Sigmoid colon (tissue), 7 donors: Measurements from ENCODE around the gene EMC9. TPM values are rescaled to one million over a fixed set of nuclear protein-coding genes. Genes with fewer than 3 reads are reported as not detected.

Experiments used
- DNase-seq: peaks from one replicate; pipeline ENCODE4 v3.0.0-alpha.2; 2019
- H3K27ac ChIP-seq, 4 donors: fragments of 200-600 bp; sonication (generic); one replicate each; pipeline ENCODE4 v1.5.1; 2016 to 2019; ENCODE audit warnings: mild to moderate bottlenecking in 1 of 4
- H3K27me3 ChIP-seq, 3 donors: fragments of 200-600 bp; sonication (generic); one replicate each; pipeline ENCODE4 v1.5.1; 2019; ENCODE audit warnings: mild to moderate bottlenecking in 1 of 3
- H3K36me3 ChIP-seq, 4 donors: fragments of 200-600 bp; sonication (generic); one replicate each; pipeline ENCODE4 v1.5.1; 2016 to 2019
- H3K4me1 ChIP-seq, 4 donors: fragments of 200-600 bp; sonication (generic); one replicate each; pipeline ENCODE4 v1.5.1; 2017 to 2019
- H3K4me3 ChIP-seq, 4 donors: fragments of 200-600 bp; sonication (generic); one replicate each; pipeline ENCODE4 v1.5.1; 2017 to 2019; ENCODE audit warnings: mild to moderate bottlenecking in 2 of 4, moderate library complexity in 1 of 4
- H3K9me3 ChIP-seq, 4 donors: fragments of 200-600 bp in 3 of 4; sonication (generic) in 3 of 4; one replicate each; pipeline versions ENCODE4 v1.5.1 to v1.6.1; 2013 to 2019
- EP300 ChIP-seq, 4 donors: sonication (generic); formaldehyde crosslinking; IDR thresholded peaks; one replicate each; pipeline ENCODE4 v1.6.1; 2017; ENCODE audit warnings: antibody characterized with exemption in 4 of 4
- POLR2A ChIP-seq, 2 donors: fragments of 450-650 bp; IDR thresholded peaks; one replicate each; pipeline ENCODE4 v1.6.1; 2016; ENCODE audit warnings: antibody characterized with exemption in 2 of 2, mild to moderate bottlenecking in 2 of 2, moderate library complexity in 2 of 2
- POLR2AphosphoS5 ChIP-seq, 4 donors: sonication (generic); formaldehyde crosslinking; IDR thresholded peaks; one replicate each; pipeline ENCODE4 v1.6.1; 2017; ENCODE audit warnings: antibody characterized with exemption in 4 of 4
- WGBS, 2 donors: extraction: QIAGEN DNeasy Blood & Tissue Kit; methylation state at CpG; one replicate each; pipeline ENCODE4 v1.1.7; 2013; 5-methylcytosine and 5-hydroxymethylcytosine counted together
- intact Hi-C: fragments of 100-400 bp; cut with DNase I; formaldehyde crosslinking; loops from one replicate; pipeline ENCODE4 v1.15.1; 2023
- polyA plus RNA-seq, 3 donors: library from polyadenylated mRNA; stranded (reverse); fragments of 200-250 nt; gene quantifications; one replicate each; pipeline ENCODE4 v1.2.3, GENCODE V29; 2013
- total RNA-seq, 4 donors: library from RNA; depleted of rRNA; stranded (reverse); fragments of >200 nt; gene quantifications; one replicate each; pipeline ENCODE4 v1.1.0, GENCODE V29; 2016
- TF ChIP-seq, protein P1 (sequence below), 4 experiments: fragments of 450-650 bp in 3 of 4; fragments of 200-600 bp in 1 of 4; IDR thresholded peaks; one replicate each; pipeline ENCODE4 v1.5.1; 2016 to 2019; ENCODE audit warnings: antibody characterized with exemption in 4 of 4, mild to moderate bottlenecking in 3 of 4, moderate library complexity in 2 of 4
- donor health status: healthy with polysubstance abuse.
- donor health status: Bipolar disorder and iron deficiency.
- donor health status: healthy.

EMC9 gene
- total and polyA plus RNA-seq, 7 donors: 5.0 to 37.2 (median 20.6) TPM

DNA sequence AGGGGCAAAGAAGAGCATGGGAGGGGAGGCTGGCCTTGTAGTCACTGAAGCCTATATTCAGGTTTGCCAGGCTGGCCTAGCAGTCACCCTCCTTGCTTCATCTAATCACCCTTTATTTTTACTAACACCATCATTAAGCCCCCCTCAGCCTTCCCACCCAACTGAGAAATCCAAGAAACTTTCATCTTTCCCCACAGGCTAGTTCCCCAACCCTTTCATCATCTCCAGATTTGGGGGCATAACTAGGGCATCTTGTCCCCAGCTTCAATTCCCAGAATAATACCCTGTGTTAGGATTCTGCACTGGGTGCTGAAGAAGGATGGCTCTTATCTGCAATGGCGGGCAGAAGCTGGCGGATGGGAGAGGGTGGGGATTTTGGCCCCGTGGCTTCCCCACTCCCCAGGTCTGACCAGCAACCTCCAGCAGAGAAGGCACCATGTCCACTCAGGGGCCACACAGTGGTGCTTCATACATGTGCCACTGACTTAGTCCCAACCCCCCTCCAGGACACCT lies 40.4 kb downstream of the EMC9 start:
- no peak overlapping the region for H3K27ac ChIP-seq
- no peak for DNase-seq
- intact Hi-C loops: no loop called here
- no peaks in the 10 kb centered on the region for H3K4me1 ChIP-seq
- no peaks in the 10 kb centered on the region for H3K9me3 ChIP-seq
- H3K36me3 ChIP-seq: peaks cover 0 to 12% (median 0%) of the 10 kb centered on the region in 4 donors
- TF ChIP-seq POLR2AphosphoS5 (IDR thresholded peaks at IDR 0.05) (no peak), EP300 (IDR thresholded peaks at IDR 0.05) (no peak), POLR2A (IDR thresholded peaks at IDR 0.05) (no peak)
- TF ChIP-seq, protein P1, sequence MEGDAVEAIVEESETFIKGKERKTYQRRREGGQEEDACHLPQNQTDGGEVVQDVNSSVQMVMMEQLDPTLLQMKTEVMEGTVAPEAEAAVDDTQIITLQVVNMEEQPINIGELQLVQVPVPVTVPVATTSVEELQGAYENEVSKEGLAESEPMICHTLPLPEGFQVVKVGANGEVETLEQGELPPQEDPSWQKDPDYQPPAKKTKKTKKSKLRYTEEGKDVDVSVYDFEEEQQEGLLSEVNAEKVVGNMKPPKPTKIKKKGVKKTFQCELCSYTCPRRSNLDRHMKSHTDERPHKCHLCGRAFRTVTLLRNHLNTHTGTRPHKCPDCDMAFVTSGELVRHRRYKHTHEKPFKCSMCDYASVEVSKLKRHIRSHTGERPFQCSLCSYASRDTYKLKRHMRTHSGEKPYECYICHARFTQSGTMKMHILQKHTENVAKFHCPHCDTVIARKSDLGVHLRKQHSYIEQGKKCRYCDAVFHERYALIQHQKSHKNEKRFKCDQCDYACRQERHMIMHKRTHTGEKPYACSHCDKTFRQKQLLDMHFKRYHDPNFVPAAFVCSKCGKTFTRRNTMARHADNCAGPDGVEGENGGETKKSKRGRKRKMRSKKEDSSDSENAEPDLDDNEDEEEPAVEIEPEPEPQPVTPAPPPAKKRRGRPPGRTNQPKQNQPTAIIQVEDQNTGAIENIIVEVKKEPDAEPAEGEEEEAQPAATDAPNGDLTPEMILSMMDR (IDR thresholded peaks at IDR 0.05): no peak
- WGBS, 2 donors: 95 to 96% methylated on average over 3 of the region's 3 CpGs
- no peak overlapping the region for H3K4me3 ChIP-seq
- no peaks in the 10 kb centered on the region for H3K27me3 ChIP-seq

GRCh38 chr14:24100197-24100981 lies 41.0 kb downstream of the EMC9 start:
- Histone ChIP-seq H3K4me3 (no peak overlapping the region), H3K36me3 (peaks cover 0 to 12% (median 0%) of the 10 kb centered on the region in 4 donors), H3K4me1 (peaks cover 0 to 2% (median under 1%) of the 10 kb centered on the region in 4 donors), H3K27ac (no peak overlapping the region), H3K27me3 (no peaks in the 10 kb centered on the region), H3K9me3 (no peaks in the 10 kb centered on the region)
- DNase-seq: no peak
- WGBS, 2 donors: 85 to 89% methylated on average over 4 of the region's 4 CpGs
- intact Hi-C loops: no loop called here
- no peak for TF ChIP-seq EP300 (IDR thresholded peaks at IDR 0.05)
- no peak for TF ChIP-seq POLR2AphosphoS5 (IDR thresholded peaks at IDR 0.05)
- no peak for TF ChIP-seq POLR2A (IDR thresholded peaks at IDR 0.05)
- TF ChIP-seq, protein P1 (IDR thresholded peaks at IDR 0.05): no peak

DNA sequence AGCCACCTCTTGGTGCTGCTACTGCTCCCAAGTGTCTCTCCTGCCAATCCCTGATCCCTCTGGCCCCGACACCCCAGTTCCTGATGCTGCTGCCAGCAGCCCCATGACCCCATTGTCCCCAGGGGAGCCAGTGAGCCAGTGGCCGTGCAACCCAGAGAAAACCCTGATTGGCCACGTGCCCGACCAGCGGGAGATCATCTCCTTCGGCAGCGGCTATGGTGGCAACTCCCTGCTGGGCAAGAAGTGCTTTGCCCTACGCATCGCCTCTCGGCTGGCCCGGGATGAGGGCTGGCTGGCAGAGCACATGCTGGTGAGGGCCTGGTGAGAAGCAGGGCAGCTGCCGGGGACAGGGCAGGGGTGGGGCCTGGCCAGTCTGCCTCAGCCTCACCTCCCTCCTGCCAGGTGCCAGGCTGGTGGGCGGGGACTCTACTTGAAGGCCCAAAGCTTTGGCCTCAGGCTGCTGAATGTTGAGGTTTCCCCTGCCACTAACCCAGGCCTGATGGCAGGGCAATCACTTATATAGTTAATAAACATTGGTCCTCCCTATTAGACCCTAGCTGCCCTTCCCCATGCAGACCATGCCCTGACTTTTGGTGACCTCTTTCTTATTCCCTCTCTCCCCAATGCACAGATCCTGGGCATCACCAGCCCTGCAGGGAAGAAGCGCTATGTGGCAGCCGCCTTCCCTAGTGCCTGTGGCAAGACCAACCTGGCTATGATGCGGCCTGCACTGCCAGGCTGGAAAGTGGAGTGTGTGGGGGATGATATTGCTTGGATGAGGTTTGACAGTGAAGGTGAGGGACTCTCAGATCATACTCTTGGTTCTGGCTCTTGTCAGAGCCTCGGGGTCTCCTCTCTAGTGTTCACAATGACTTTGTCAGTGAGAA lies 42.2 kb downstream of the EMC9 start:
- no peaks in the 10 kb centered on the region for H3K27me3 ChIP-seq
- intact Hi-C loops: loop anchor here (10.0 kb wide), 2 partner anchors 114 to 464 kb away; partner anchors contain the start of genes DHRS2 and DHRS4L2
- peaks cover 0 to 10% (median 6%) of the 10 kb centered on the region in 4 donors for H3K4me1 ChIP-seq
- no peak overlapping the region for H3K4me3 ChIP-seq
- TF ChIP-seq POLR2AphosphoS5 (IDR thresholded peaks at IDR 0.05) (no peak), POLR2A (IDR thresholded peaks at IDR 0.05) (no peak)
- TF ChIP-seq, protein P1 (IDR thresholded peaks at IDR 0.05): no peak
- H3K9me3 ChIP-seq: no peaks in the 10 kb centered on the region
- no peak overlapping the region for H3K27ac ChIP-seq
- 58 to 89% methylated on average over 17 of the region's 17 CpGs for WGBS, 2 donors
- no peak for DNase-seq
- peaks cover 0 to 12% (median 0%) of the 10 kb centered on the region in 4 donors for H3K36me3 ChIP-seq

- Histone ChIP-seq H3K4me3 (no peak overlapping the region), H3K27ac (no peak overlapping the region), H3K36me3 (peaks cover 0 to 12% (median 0%) of the 10 kb centered on the region in 4 donors), H3K27me3 (no peaks in the 10 kb centered on the region), H3K9me3 (no peaks in the 10 kb centered on the region), H3K4me1 (peaks cover 0 to 15% (median 8%) of the 10 kb centered on the region in 4 donors)
- 94 to 96% methylated on average over 16 of the region's 16 CpGs for WGBS, 2 donors
- DNase-seq: no peak
- no peak for TF ChIP-seq POLR2AphosphoS5 (IDR thresholded peaks at IDR 0.05)
- TF ChIP-seq POLR2A (IDR thresholded peaks at IDR 0.05): no peak
- TF ChIP-seq, protein P1 (IDR thresholded peaks at IDR 0.05): no peak
- TF ChIP-seq EP300 (IDR thresholded peaks at IDR 0.05): no peak
- intact Hi-C loops: loop anchor here (10.0 kb wide), 2 partner anchors 114 to 464 kb away; partner anchors contain the start of genes DHRS2 and DHRS4L2
Observed at GRCh38 chr14:24098229-24098926, 43.0 kb downstream of the EMC9 start.
